Measurements from ENCODE around the gene SH3GLB1. TPM values are rescaled to one million over a fixed set of nuclear protein-coding genes. Genes with fewer than 3 reads are reported as not detected.

The SH3GLB1 gene
- total and polyA plus RNA-seq, 2 of the 8 experiments (the other 6 are each of a cell fraction or from before 2014, with no cell fraction given): 7.7 to 43.1 TPM

DNA sequence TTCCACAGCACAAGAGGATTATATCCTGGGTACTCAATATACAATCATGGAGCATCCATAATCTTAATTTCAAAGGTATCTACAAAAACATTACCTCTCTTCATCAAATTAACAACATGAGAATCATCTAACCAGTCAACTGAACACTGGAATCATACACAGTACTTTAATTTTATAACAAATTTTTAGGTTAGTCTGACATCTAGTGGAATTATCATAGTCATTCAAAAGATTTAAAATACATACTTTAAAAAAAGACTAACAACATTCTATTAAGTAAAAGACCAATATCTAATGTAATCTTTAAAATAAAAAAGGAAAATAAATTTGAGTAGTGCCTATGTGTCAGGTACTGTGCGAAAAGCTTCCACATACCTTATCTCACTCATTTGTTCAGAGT lies 16.8 kb upstream of the SH3GLB1 start:
- H3K56ac ChIP-seq (replicated peaks; ENCODE audit: insufficient read length, low read depth, low read length): no peak overlapping the region
- H4K20me1 ChIP-seq (replicated peaks in 1 of 2; ENCODE audit: control insufficient read depth in 1 of 2, insufficient read depth in 2 of 2, low read length in 2 of 2): no peaks in the 10 kb centered on the region
- H2BK120ac ChIP-seq (replicated peaks; ENCODE audit: low read depth, low read length): no peak overlapping the region
- no peak overlapping the region for H3K14ac ChIP-seq (ENCODE audit: insufficient read length)
- no peaks in the 10 kb centered on the region for H3K27me3 ChIP-seq (replicated peaks in 1 of 4; ENCODE audit: control insufficient read depth in 3 of 4, extremely low read depth in 1 of 4, insufficient read depth in 3 of 4, low read length in 3 of 4)
- FAIRE-seq: no peak
- no peaks in the 10 kb centered on the region for H3K36me3 ChIP-seq (ENCODE audit: control insufficient read depth in 2 of 4, insufficient read depth in 4 of 4, low read length in 3 of 4)
- H4K8ac ChIP-seq (ENCODE audit: extremely low read depth, insufficient read depth, low read length): no peak overlapping the region
- 85% methylated on average over 1 of the region's 1 CpG; no CpG with 5 or more reads in 1 of the 2 experiments for WGBS, 2 experiments (ENCODE audit: extremely low coverage in 1 of 2, insufficient coverage in 1 of 2, insufficient read length in 1 of 2, insufficient replicate concordance in 2 of 2, low coverage in 1 of 2, low lambda C conversion rate in 2 of 2, missing lambda C conversion rate in 1 of 2)
- no peaks in the 10 kb centered on the region for H3K79me2 ChIP-seq (ENCODE audit: control insufficient read depth in 1 of 2, insufficient read depth in 2 of 2, low read length in 2 of 2)
- no peak overlapping the region for H3K9ac ChIP-seq (replicated peaks in 1 of 4; ENCODE audit: extremely low read depth in 1 of 4, low read depth in 3 of 4, low read length in 3 of 4)
- peaks cover 0 to 1% (median 0%) of the 10 kb centered on the region in 4 experiments; a peak in 1 of 7 replicates for H3K4me1 ChIP-seq (replicated peaks in 1 of 4; ENCODE audit: control insufficient read depth in 3 of 4, insufficient read depth in 4 of 4, low read length in 3 of 4)
- no peaks in the 10 kb centered on the region for H3K9me3 ChIP-seq (ENCODE audit: insufficient read depth in 2 of 2, low read depth in 1 of 2, low read length in 1 of 2)
- H3K27ac ChIP-seq (ENCODE audit: low read depth, low read length): no peak overlapping the region
- no peak overlapping the region for H2AFZ ChIP-seq (ENCODE audit: low read length)
- H3K23me2 ChIP-seq (ENCODE audit: low read depth, low read length): no peaks in the 10 kb centered on the region
- H3K23ac ChIP-seq (ENCODE audit: insufficient read length): no peak overlapping the region
- H3K4me3 ChIP-seq (ENCODE audit: extremely low read depth in 1 of 4, insufficient read depth in 2 of 4, low read depth in 3 of 4, low read length in 4 of 4): no peak overlapping the region
- CTCF ChIA-PET (ENCODE audit: partially characterized antibody): interaction anchor here (1.0 kb wide), 1 partner anchor 213 kb away, joined by 3 read pairs; no protein-coding TSS in a partner anchor
- no peak for DNase-seq (ENCODE audit: low read depth in 1 of 2, low spot score in 2 of 2)
- no peak overlapping the region for H2AK5ac ChIP-seq (ENCODE audit: low read depth, low read length)
- no peak overlapping the region for H3K4ac ChIP-seq (replicated peaks; ENCODE audit: insufficient read length, low read depth, low read length)
- H3K18ac ChIP-seq (ENCODE audit: extremely low read depth, low read length): no peak overlapping the region
- H2BK15ac ChIP-seq (ENCODE audit: low read length): no peak overlapping the region
- POLR2A ChIA-PET (ENCODE audit: partially characterized antibody): no interaction called here
- H2BK12ac ChIP-seq (ENCODE audit: low read depth, low read length): no peak overlapping the region
- no peak overlapping the region for H3K4me2 ChIP-seq (ENCODE audit: insufficient read depth in 1 of 2, low read depth in 2 of 2, low read length in 2 of 2)
- H2BK5ac ChIP-seq (ENCODE audit: low read depth, low read length): no peak overlapping the region
- H4K5ac ChIP-seq (ENCODE audit: insufficient read length, low read depth, low read length): no peak overlapping the region
- H4K91ac ChIP-seq (replicated peaks; ENCODE audit: insufficient read length, low read length): no peak overlapping the region
- no peak overlapping the region for H2BK20ac ChIP-seq (ENCODE audit: low read length)
- no peaks in the 10 kb centered on the region for H3K79me1 ChIP-seq (ENCODE audit: low read depth, low read length)
- TF ChIP-seq CTBP2 (IDR thresholded peaks at IDR 0.05; ENCODE audit: borderline replicate concordance, insufficient read depth, insufficient read length, low read length) (no peak), YY1 (IDR thresholded peaks at IDR 0.05; ENCODE audit: low read depth, low read length) (no peak), ZNF274 (IDR thresholded peaks at IDR 0.05; ENCODE audit: borderline replicate concordance, extremely low read depth, low read length) (no peak), ASH2L (IDR thresholded peaks at IDR 0.05; ENCODE audit: low read length) (no peak)
- TF ChIP-seq, protein P1, sequence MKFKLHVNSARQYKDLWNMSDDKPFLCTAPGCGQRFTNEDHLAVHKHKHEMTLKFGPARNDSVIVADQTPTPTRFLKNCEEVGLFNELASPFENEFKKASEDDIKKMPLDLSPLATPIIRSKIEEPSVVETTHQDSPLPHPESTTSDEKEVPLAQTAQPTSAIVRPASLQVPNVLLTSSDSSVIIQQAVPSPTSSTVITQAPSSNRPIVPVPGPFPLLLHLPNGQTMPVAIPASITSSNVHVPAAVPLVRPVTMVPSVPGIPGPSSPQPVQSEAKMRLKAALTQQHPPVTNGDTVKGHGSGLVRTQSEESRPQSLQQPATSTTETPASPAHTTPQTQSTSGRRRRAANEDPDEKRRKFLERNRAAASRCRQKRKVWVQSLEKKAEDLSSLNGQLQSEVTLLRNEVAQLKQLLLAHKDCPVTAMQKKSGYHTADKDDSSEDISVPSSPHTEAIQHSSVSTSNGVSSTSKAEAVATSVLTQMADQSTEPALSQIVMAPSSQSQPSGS (IDR thresholded peaks at IDR 0.05; ENCODE audit: low read length): no peak
